Kidney (tissue), 14 donors: ENCODE results near the gene WWC1. TPM values are rescaled to one million over a fixed set of nuclear protein-coding genes. Genes with fewer than 3 reads are reported as not detected.
A peak's percentile ranks its signal among the peaks of the same experiment; 100 is the strongest.

Experiments
- DNase-seq, 5 donors: peaks; one replicate each; pipeline ENCODE4 v3.0.0-alpha.2; 2013 to 2020
- FAIRE-seq: peaks from 2 replicates; lab custom pipeline; 2012; peaks lifted over from hg19 to GRCh38; lab: Jason Lieb, UNC
- H3K27ac ChIP-seq, 2 donors: one replicate each; pipeline ENCODE4 v1.7.0; 2013; ENCODE audit warnings: low read depth in 2 of 2, low read length in 2 of 2, inconsistent platforms in 1 of 2
- H3K27me3 ChIP-seq: one replicate; pipeline ENCODE4 v1.7.1; 2013; ENCODE audit warnings: low read length, inconsistent platforms; ENCODE audit not compliant: control insufficient read depth, insufficient read depth
- H3K36me3 ChIP-seq, 3 donors: one replicate each; pipeline versions ENCODE4 v1.7.0 to v1.7.1; 2013; ENCODE audit warnings: low read length in 3 of 3, control low read depth in 1 of 3, inconsistent platforms in 1 of 3; ENCODE audit not compliant: insufficient read depth in 3 of 3, control insufficient read depth in 2 of 3
- H3K4me1 ChIP-seq, 3 donors: one replicate each; pipeline versions ENCODE4 v1.7.0 to v1.7.1; 2013; ENCODE audit warnings: low read length in 3 of 3, inconsistent platforms in 1 of 3, low read depth in 1 of 3; ENCODE audit not compliant: control insufficient read depth in 2 of 3, insufficient read depth in 2 of 3
- H3K4me3 ChIP-seq, 3 donors: one replicate each; pipeline versions ENCODE4 v1.7.0 to v1.8.1; 2013; ENCODE audit warnings: low read length in 3 of 3, control low read depth in 1 of 3, inconsistent platforms in 1 of 3
- H3K9ac ChIP-seq, 3 donors: one replicate each; pipeline versions ENCODE4 v1.7.0 to v1.7.1; 2013; ENCODE audit warnings: low read length in 3 of 3, control low read depth in 1 of 3, inconsistent platforms in 1 of 3
- H3K9me3 ChIP-seq, 3 donors: one replicate each; pipeline versions ENCODE4 v1.7.0 to v1.7.1; 2013; ENCODE audit warnings: low read length in 3 of 3, control low read depth in 1 of 3, inconsistent platforms in 1 of 3; ENCODE audit not compliant: control insufficient read depth in 2 of 3, insufficient read depth in 1 of 3
- CTCF ChIP-seq: IDR thresholded peaks from 3 replicates; pipeline ENCODE4 v1.5.1; 2012; ENCODE audit warnings: mild to moderate bottlenecking, moderate library complexity, borderline replicate concordance; ENCODE audit not compliant: insufficient read depth; ENCODE audit errors: extremely low read depth
- intact Hi-C: fragments of 100-400 bp; cut with DNase I; formaldehyde crosslinking; loops from one replicate; pipeline ENCODE4 v1.11.1; 2022
- polyA plus RNA-seq: library from polyadenylated mRNA; stranded (reverse); fragments of 350-450 nt; fragmentation: Illumina TruSeq; extraction: RNeasy Lipid Tissue Mini Kit (QIAGEN cat#74804); gene quantifications from one replicate; pipeline ENCODE4 v1.2.3, GENCODE V29; 2014; ENCODE audit warnings: low read depth, low replicate concordance; ENCODE audit not compliant: insufficient read depth
- total RNA-seq: library from RNA; stranded (reverse); fragmentation: NEBNext Ultra II Directional; extraction: Animal tissue kit (Norgen Biotek cat#: 25700); gene quantifications from one replicate; pipeline ENCODE4 v1.2.1, GENCODE V29; 2021
- donor health status: control.
- donor health status: control.
- donor health status: control.
- donor health status: control.
- donor health status: control.
- donor health status: DM: yes; HTN: yes; CAD: no.
- donor health status: Normal renal cell carcinoma (clear cell type).

The WWC1 gene
- total and polyA plus RNA-seq, 2 donors from 2014 or later: 74.4 to 174 TPM

- no peak for FAIRE-seq
- no peaks in the 10 kb centered on the region for H3K27me3 ChIP-seq
- no peaks in the 10 kb centered on the region for H3K4me1 ChIP-seq
- no peak overlapping the region for H3K27ac ChIP-seq
- H3K4me3 ChIP-seq: no peak overlapping the region
- DNase-seq: no peak
- peaks cover 9 to 41% (median 17%) of the 10 kb centered on the region in 3 donors for H3K36me3 ChIP-seq
- no peaks in the 10 kb centered on the region for H3K9me3 ChIP-seq
- intact Hi-C loops: no loop called here
- TF ChIP-seq CTCF: no peak
- no peak overlapping the region for H3K9ac ChIP-seq
Observed at GRCh38 chr5:168446983-168447619, 155.7 kb downstream of the WWC1 start.

- FAIRE-seq (no peak), DNase-seq (peak in 1 of 5 donors; percentile 16)
- Histone ChIP-seq H3K27ac (no peak overlapping the region), H3K27me3 (no peaks in the 10 kb centered on the region), H3K36me3 (peaks cover 9 to 46% (median 18%) of the 10 kb centered on the region in 3 donors), H3K9ac (no peak overlapping the region), H3K4me1 (no peaks in the 10 kb centered on the region), H3K9me3 (no peaks in the 10 kb centered on the region), H3K4me3 (no peak overlapping the region)
- intact Hi-C loops: no loop called here
- TF ChIP-seq CTCF: no peak
Observed at GRCh38 chr5:168447808-168448207, 156.4 kb downstream of the WWC1 start.

- Histone ChIP-seq H3K9ac (no peak overlapping the region), H3K4me3 (no peak overlapping the region), H3K36me3 (peaks cover 6 to 37% (median 10%) of the 10 kb centered on the region in 3 donors), H3K27me3 (no peaks in the 10 kb centered on the region), H3K9me3 (no peaks in the 10 kb centered on the region), H3K4me1 (no peaks in the 10 kb centered on the region), H3K27ac (no peak overlapping the region)
- TF ChIP-seq CTCF: no peak
- intact Hi-C loops: no loop called here
- peak in 2 of 5 donors; percentile 11 to 13 for DNase-seq
- FAIRE-seq: no peak
Observed at GRCh38 chr5:168449166-168449565, 157.7 kb downstream of the WWC1 start.

GRCh38 chr5:168451565-168451964 is 160.1 kb downstream of the WWC1 start:
- intact Hi-C loops: no loop called here
- H3K27me3 ChIP-seq: no peaks in the 10 kb centered on the region
- H3K4me1 ChIP-seq: no peaks in the 10 kb centered on the region
- no peak overlapping the region for H3K27ac ChIP-seq
- no peaks in the 10 kb centered on the region for H3K9me3 ChIP-seq
- TF ChIP-seq CTCF: no peak
- FAIRE-seq (no peak), DNase-seq (no peak)
- no peak overlapping the region for H3K9ac ChIP-seq
- peaks cover 1 to 42% (median 12%) of the 10 kb centered on the region in 3 donors for H3K36me3 ChIP-seq
- H3K4me3 ChIP-seq: no peak overlapping the region
